Measurements from ENCODE around the gene KRTAP10-7. TPM values are rescaled to one million over a fixed set of nuclear protein-coding genes. Genes with fewer than 3 reads are reported as not detected.
"Not testable (repeated sequence)": the region's sequence is repeated elsewhere in the genome, so short reads cannot be mapped to it uniquely, and the experiment has no call there.

Gene KRTAP10-7
- total RNA-seq, 1 experiment from 2014 or later: not detected

DNA sequence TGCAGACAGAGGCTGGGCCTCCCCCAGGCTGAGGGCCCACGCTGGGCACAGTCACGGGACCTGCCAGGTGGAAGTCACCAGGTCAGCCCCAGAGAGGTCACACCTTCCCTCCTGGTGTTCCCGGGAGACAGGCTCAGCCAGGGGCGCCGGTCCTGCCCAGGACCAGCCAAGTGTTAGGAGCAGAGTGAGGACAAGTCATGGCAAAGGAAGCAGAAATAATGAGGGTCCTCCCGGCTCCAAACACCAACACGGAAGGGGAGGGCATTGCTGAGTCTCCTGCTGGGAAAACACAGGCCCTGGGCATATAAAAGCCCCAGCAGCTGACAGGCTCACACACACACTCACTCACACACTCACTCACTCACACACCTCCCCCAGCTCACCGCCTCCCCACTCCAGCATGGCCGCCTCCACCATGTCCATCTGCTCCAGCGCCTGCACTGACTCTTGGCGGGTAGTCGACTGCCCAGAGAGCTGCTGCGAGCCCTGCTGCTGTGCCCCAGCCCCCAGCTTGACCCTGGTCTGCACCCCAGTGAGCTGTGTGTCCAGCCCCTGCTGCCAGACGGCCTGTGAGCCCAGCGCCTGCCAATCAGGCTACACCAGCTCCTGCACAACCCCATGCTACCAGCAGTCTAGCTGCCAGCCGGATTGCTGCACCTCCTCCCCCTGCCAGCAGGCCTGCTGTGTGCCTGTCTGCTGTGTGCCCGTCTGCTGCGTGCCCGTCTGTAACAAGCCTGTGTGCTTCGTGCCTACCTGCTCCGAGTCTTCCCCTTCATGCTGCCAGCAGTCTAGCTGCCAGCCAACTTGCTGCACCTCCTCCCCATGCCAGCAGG is 36.8 kb downstream of the KRTAP10-7 start, which contains the start of gene KRTAP10-10:
Gene KRTAP10-10 (plus strand): TSS at position 339 of the 833 bp plus-strand sequence. CDS start 62 bp downstream, at position 401.
- H3K14ac ChIP-seq (ENCODE audit: insufficient read depth, low read length): peak within 1 kb of the TSS; percentile 72; the same call in 1 of the 2 replicates
- no peak within 1 kb of the TSS for H4K91ac ChIP-seq (ENCODE audit: insufficient read length, low read depth, low read length)
- no peak within 1 kb of the TSS for H2BK5ac ChIP-seq (ENCODE audit: insufficient read length, low read length)
- Mint-ChIP-seq H3K27me3 (ENCODE audit: low read depth) (peaks cover 11% of the 10 kb centered on the region), H3K4me3 (no peak within 1 kb of the TSS), H3K27ac (peak within 1 kb of the TSS in 2 of 3 experiments; percentile 80 to 90; a peak in 3 of 7 replicates), H3K36me3 (ENCODE audit: insufficient read depth in 1 of 3, low read depth in 3 of 3) (peaks cover 0 to 2% (median under 1%) of the 10 kb centered on the region in 3 experiments; a peak in 3 of 7 replicates), H3K4me1 (peaks cover 9 to 11% of the 10 kb centered on the region in 2 experiments), H3K9me3 (peaks cover 9% of the 10 kb centered on the region in 2 experiments; a peak in 3 of 5 replicates)
- no peak within 1 kb of the TSS for H3T11ph ChIP-seq (ENCODE audit: low read length)
- no peaks in the 10 kb centered on the region for H3K23me2 ChIP-seq (ENCODE audit: insufficient read length, low read depth, low read length, poor library complexity, severe bottlenecking)
- no peak within 1 kb of the TSS for H2BK12ac ChIP-seq (ENCODE audit: insufficient read length, low read depth, low read length)
- no peak within 1 kb of the TSS for H3K9ac ChIP-seq (ENCODE audit: extremely low read depth, insufficient read length, low read length)
- no peak within 1 kb of the TSS for H3K27ac ChIP-seq (ENCODE audit: insufficient read length, low read depth, low read length)
- no peaks in the 10 kb centered on the region for H4K20me1 ChIP-seq (ENCODE audit: control insufficient read depth, insufficient read depth, insufficient read length)
- H3K9me3 ChIP-seq (ENCODE audit: control insufficient read depth, low read depth, low read length): no peaks in the 10 kb centered on the region
- no peak within 1 kb of the TSS for H3K4me2 ChIP-seq (ENCODE audit: insufficient read depth, insufficient read length, low read length)
- H3K18ac ChIP-seq (ENCODE audit: insufficient read length, low read depth, low read length): no peak within 1 kb of the TSS
- no peak within 1 kb of the TSS for H2AFZ ChIP-seq (ENCODE audit: low read length)
- no peak within 1 kb of the TSS for H3K23ac ChIP-seq (ENCODE audit: insufficient read length, low read depth, low read length)
- H3K56ac ChIP-seq (ENCODE audit: insufficient read length, low read depth, low read length): no peak within 1 kb of the TSS
- no peak within 1 kb of the TSS for H4K8ac ChIP-seq (replicated peaks; ENCODE audit: insufficient read length, low read depth, low read length)
- H3K4me1 ChIP-seq (ENCODE audit: insufficient read depth, low read length): no peaks in the 10 kb centered on the region
- no peaks in the 10 kb centered on the region for H3K79me1 ChIP-seq (ENCODE audit: insufficient read depth, low read depth, low read length, poor library complexity, severe bottlenecking)
- TF ChIP-seq, protein P1, sequence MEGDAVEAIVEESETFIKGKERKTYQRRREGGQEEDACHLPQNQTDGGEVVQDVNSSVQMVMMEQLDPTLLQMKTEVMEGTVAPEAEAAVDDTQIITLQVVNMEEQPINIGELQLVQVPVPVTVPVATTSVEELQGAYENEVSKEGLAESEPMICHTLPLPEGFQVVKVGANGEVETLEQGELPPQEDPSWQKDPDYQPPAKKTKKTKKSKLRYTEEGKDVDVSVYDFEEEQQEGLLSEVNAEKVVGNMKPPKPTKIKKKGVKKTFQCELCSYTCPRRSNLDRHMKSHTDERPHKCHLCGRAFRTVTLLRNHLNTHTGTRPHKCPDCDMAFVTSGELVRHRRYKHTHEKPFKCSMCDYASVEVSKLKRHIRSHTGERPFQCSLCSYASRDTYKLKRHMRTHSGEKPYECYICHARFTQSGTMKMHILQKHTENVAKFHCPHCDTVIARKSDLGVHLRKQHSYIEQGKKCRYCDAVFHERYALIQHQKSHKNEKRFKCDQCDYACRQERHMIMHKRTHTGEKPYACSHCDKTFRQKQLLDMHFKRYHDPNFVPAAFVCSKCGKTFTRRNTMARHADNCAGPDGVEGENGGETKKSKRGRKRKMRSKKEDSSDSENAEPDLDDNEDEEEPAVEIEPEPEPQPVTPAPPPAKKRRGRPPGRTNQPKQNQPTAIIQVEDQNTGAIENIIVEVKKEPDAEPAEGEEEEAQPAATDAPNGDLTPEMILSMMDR (conservative IDR thresholded peaks at IDR 0.05): no peak
- no peak within 1 kb of the TSS for H4K5ac ChIP-seq (ENCODE audit: insufficient read length, low read depth, low read length)
- no peak within 1 kb of the TSS for H2BK120ac ChIP-seq (ENCODE audit: low read depth, low read length, poor library complexity, severe bottlenecking)
- H3K4ac ChIP-seq (ENCODE audit: low read depth, low read length): no peak within 1 kb of the TSS
- no peaks in the 10 kb centered on the region for H3K79me2 ChIP-seq (ENCODE audit: insufficient read depth, low read length)
- no peak within 1 kb of the TSS for H2AK5ac ChIP-seq (ENCODE audit: insufficient read length, low read length)
- no CpG with 5 or more reads among the region's 21 CpGs for WGBS (ENCODE audit: extremely low coverage, insufficient read length, low lambda C conversion rate)
- H3K27me3 ChIP-seq (ENCODE audit: insufficient read depth, low read length): no peaks in the 10 kb centered on the region
- peak; percentile 28 for DNase-seq
- no peak within 1 kb of the TSS for H2BK15ac ChIP-seq (ENCODE audit: low read depth, low read length)
- no peak within 1 kb of the TSS for H2BK20ac ChIP-seq (ENCODE audit: low read depth, low read length, poor library complexity, severe bottlenecking)

DNA sequence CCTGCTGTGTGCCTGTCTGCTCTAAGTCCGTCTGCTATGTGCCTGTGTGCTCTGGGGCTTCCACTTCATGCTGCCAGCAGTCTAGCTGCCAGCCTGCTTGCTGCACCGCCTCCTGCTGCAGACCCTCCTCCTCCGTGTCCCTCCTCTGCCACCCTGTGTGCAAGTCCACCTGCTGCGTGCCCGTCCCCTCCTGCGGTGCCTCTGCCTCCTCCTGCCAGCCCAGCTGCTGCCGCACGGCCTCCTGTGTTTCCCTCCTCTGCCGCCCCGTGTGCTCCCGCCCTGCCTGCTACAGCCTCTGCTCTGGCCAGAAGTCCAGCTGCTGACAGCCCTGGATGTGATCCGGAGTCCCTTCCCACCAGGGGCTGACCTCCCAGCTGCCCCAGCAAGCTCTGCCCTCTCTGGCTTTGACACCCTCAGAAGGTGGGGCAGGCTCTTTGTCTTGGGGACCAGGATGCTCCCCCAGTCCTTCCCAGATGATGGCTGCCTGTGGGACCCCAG is 37.5 kb downstream of the KRTAP10-7 start:
- H3K27ac ChIP-seq (ENCODE audit: insufficient read length, low read depth, low read length); H4K8ac ChIP-seq (replicated peaks; ENCODE audit: insufficient read length, low read depth, low read length); H2BK15ac ChIP-seq (ENCODE audit: low read depth, low read length); H3K4me3 Mint-ChIP-seq; H4K20me1 ChIP-seq (ENCODE audit: control insufficient read depth, insufficient read depth, insufficient read length); H3K56ac ChIP-seq (ENCODE audit: insufficient read length, low read depth, low read length); DNase-seq; H3K4me2 ChIP-seq (ENCODE audit: insufficient read depth, insufficient read length, low read length); H4K5ac ChIP-seq (ENCODE audit: insufficient read length, low read depth, low read length); H3T11ph ChIP-seq (ENCODE audit: low read length); H3K23ac ChIP-seq (ENCODE audit: insufficient read length, low read depth, low read length); H3K79me2 ChIP-seq (ENCODE audit: insufficient read depth, low read length); H3K9me3 Mint-ChIP-seq; H2BK5ac ChIP-seq (ENCODE audit: insufficient read length, low read length); H3K36me3 Mint-ChIP-seq (ENCODE audit: insufficient read depth in 1 of 3, low read depth in 3 of 3); H3K4ac ChIP-seq (ENCODE audit: low read depth, low read length); H4K91ac ChIP-seq (ENCODE audit: insufficient read length, low read depth, low read length); H3K23me2 ChIP-seq (ENCODE audit: insufficient read length, low read depth, low read length, poor library complexity, severe bottlenecking); H3K4me1 ChIP-seq (ENCODE audit: insufficient read depth, low read length); H2AK5ac ChIP-seq (ENCODE audit: insufficient read length, low read length); H2BK20ac ChIP-seq (ENCODE audit: low read depth, low read length, poor library complexity, severe bottlenecking); H2BK12ac ChIP-seq (ENCODE audit: insufficient read length, low read depth, low read length); H3K14ac ChIP-seq (ENCODE audit: insufficient read depth, low read length); H3K9me3 ChIP-seq (ENCODE audit: control insufficient read depth, low read depth, low read length); H2AFZ ChIP-seq (ENCODE audit: low read length); H3K18ac ChIP-seq (ENCODE audit: insufficient read length, low read depth, low read length); H3K27me3 ChIP-seq (ENCODE audit: insufficient read depth, low read length); H2BK120ac ChIP-seq (ENCODE audit: low read depth, low read length, poor library complexity, severe bottlenecking); H3K9ac ChIP-seq (ENCODE audit: extremely low read depth, insufficient read length, low read length); H3K79me1 ChIP-seq (ENCODE audit: insufficient read depth, low read depth, low read length, poor library complexity, severe bottlenecking): not testable (repeated sequence)
- Mint-ChIP-seq H3K27ac (peak overlapping the region in 1 of 3 experiments; percentile 80; a peak in 2 of 7 replicates), H3K27me3 (ENCODE audit: low read depth) (peaks cover 10% of the 10 kb centered on the region), H3K4me1 (peaks cover 9 to 11% of the 10 kb centered on the region in 2 experiments)
- no CpG with 5 or more reads among the region's 12 CpGs for WGBS (ENCODE audit: extremely low coverage, insufficient read length, low lambda C conversion rate)

All from H9 (cell line).